ENCODE data around the gene TRIO.

Gene TRIO

GRCh38 chr5:14134083-14134482 lies 9.1 kb upstream of the TRIO start:
- Histone ChIP-seq H3F3A (ENCODE audit: insufficient read depth, low read length) (no peaks in the 10 kb centered on the region), H3K4me2 (ENCODE audit: low read depth, low read length) (no peak overlapping the region), H3K4me1 (ENCODE audit: low read length) (no peaks in the 10 kb centered on the region), H3K27me3 (replicated peaks; ENCODE audit: insufficient read depth, low read length) (no peaks in the 10 kb centered on the region), H3K4me3 (ENCODE audit: low read length) (no peak overlapping the region), H3K9me3 (replicated peaks; ENCODE audit: insufficient read depth, low read length) (no peaks in the 10 kb centered on the region), H3K9ac (ENCODE audit: low read length) (no peak overlapping the region), H3K36me3 (replicated peaks; ENCODE audit: insufficient read depth, low read length) (no peaks in the 10 kb centered on the region), H3K79me2 (ENCODE audit: low read length) (no peaks in the 10 kb centered on the region), H2AFZ (ENCODE audit: low read length) (no peak overlapping the region), H3K27ac (ENCODE audit: low read length) (no peak overlapping the region), H4K20me1 (ENCODE audit: insufficient read depth, low read length) (no peaks in the 10 kb centered on the region), H3K9me2 (replicated peaks; ENCODE audit: insufficient read depth, low read length) (no peaks in the 10 kb centered on the region)
- DNase-seq = no peak
- TF ChIP-seq EZH2 (optimal IDR thresholded peaks at IDR 0.05; ENCODE audit: low read depth, low read length) (no peak), EZH2phosphoT487 (IDR thresholded peaks at IDR 0.05; ENCODE audit: low read length) (no peak), CTCF (IDR thresholded peaks at IDR 0.05; ENCODE audit: low read length) (no peak)

GRCh38 chr5:14134771-14135170 lies 8.4 kb upstream of the TRIO start:
- Histone ChIP-seq H3K9ac (ENCODE audit: low read length) (no peak overlapping the region), H3K79me2 (ENCODE audit: low read length) (no peaks in the 10 kb centered on the region), H3K4me1 (ENCODE audit: low read length) (no peaks in the 10 kb centered on the region), H3K9me3 (replicated peaks; ENCODE audit: insufficient read depth, low read length) (no peaks in the 10 kb centered on the region), H3K9me2 (replicated peaks; ENCODE audit: insufficient read depth, low read length) (no peaks in the 10 kb centered on the region), H2AFZ (ENCODE audit: low read length) (no peak overlapping the region), H3K4me2 (ENCODE audit: low read depth, low read length) (no peak overlapping the region), H3K27ac (ENCODE audit: low read length) (no peak overlapping the region), H3K4me3 (ENCODE audit: low read length) (no peak overlapping the region), H3K27me3 (replicated peaks; ENCODE audit: insufficient read depth, low read length) (no peaks in the 10 kb centered on the region), H4K20me1 (ENCODE audit: insufficient read depth, low read length) (no peaks in the 10 kb centered on the region), H3F3A (ENCODE audit: insufficient read depth, low read length) (no peaks in the 10 kb centered on the region), H3K36me3 (replicated peaks; ENCODE audit: insufficient read depth, low read length) (no peaks in the 10 kb centered on the region)
- no peak for DNase-seq
- no peak for TF ChIP-seq CTCF (IDR thresholded peaks at IDR 0.05; ENCODE audit: low read length)
- no peak for TF ChIP-seq EZH2 (optimal IDR thresholded peaks at IDR 0.05; ENCODE audit: low read depth, low read length)
- no peak for TF ChIP-seq EZH2phosphoT487 (IDR thresholded peaks at IDR 0.05; ENCODE audit: low read length)

- no peaks in the 10 kb centered on the region for H4K20me1 ChIP-seq (ENCODE audit: insufficient read depth, low read length)
- DNase-seq = no peak
- no peaks in the 10 kb centered on the region for H3K36me3 ChIP-seq (replicated peaks; ENCODE audit: insufficient read depth, low read length)
- H3K27ac ChIP-seq (ENCODE audit: low read length) = no peak overlapping the region
- H3F3A ChIP-seq (ENCODE audit: insufficient read depth, low read length) = no peaks in the 10 kb centered on the region
- no peak overlapping the region for H3K4me2 ChIP-seq (ENCODE audit: low read depth, low read length)
- no peaks in the 10 kb centered on the region for H3K4me1 ChIP-seq (ENCODE audit: low read length)
- H3K9me3 ChIP-seq (replicated peaks; ENCODE audit: insufficient read depth, low read length) = no peaks in the 10 kb centered on the region
- TF ChIP-seq CTCF (IDR thresholded peaks at IDR 0.05; ENCODE audit: low read length) (no peak), EZH2phosphoT487 (IDR thresholded peaks at IDR 0.05; ENCODE audit: low read length) (no peak), EZH2 (optimal IDR thresholded peaks at IDR 0.05; ENCODE audit: low read depth, low read length) (no peak)
- no peaks in the 10 kb centered on the region for H3K9me2 ChIP-seq (replicated peaks; ENCODE audit: insufficient read depth, low read length)
- no peak overlapping the region for H3K9ac ChIP-seq (ENCODE audit: low read length)
- no peaks in the 10 kb centered on the region for H3K27me3 ChIP-seq (replicated peaks; ENCODE audit: insufficient read depth, low read length)
- H2AFZ ChIP-seq (ENCODE audit: low read length) = no peak overlapping the region
- no peak overlapping the region for H3K4me3 ChIP-seq (ENCODE audit: low read length)
- H3K79me2 ChIP-seq (ENCODE audit: low read length) = no peaks in the 10 kb centered on the region
Measured at GRCh38 chr5:14135621-14136020, 7.5 kb upstream of the TRIO start.
